Measurements from ENCODE around the gene RAMP1. TPM values are rescaled to one million over a fixed set of nuclear protein-coding genes. Genes with fewer than 3 reads are reported as not detected.

The RAMP1 gene
- total and polyA plus RNA-seq, 2 experiments from 2014 or later = 134 to 329 TPM

GRCh38 chr2:237892984-237893595 is 33.7 kb downstream of the RAMP1 start:
- H3K27me3 ChIP-seq = no peaks in the 10 kb centered on the region
- H3K9me2 ChIP-seq (replicated peaks; ENCODE audit: insufficient read depth) = no peaks in the 10 kb centered on the region
- H3K79me2 ChIP-seq = no peaks in the 10 kb centered on the region
- no peak for DNase-seq (ENCODE audit: low spot score)
- no peak overlapping the region for H2AFZ ChIP-seq
- H3K4me2 ChIP-seq = no peak overlapping the region
- H3K27ac ChIP-seq = no peak overlapping the region
- no peaks in the 10 kb centered on the region for H3K36me3 ChIP-seq (replicated peaks; ENCODE audit: insufficient read depth, low read depth)
- peaks cover 5% of the 10 kb centered on the region for H3K4me1 ChIP-seq (ENCODE audit: insufficient read depth)
- H4K20me1 ChIP-seq (ENCODE audit: insufficient read depth, poor library complexity, severe bottlenecking) = no peaks in the 10 kb centered on the region
- no peaks in the 10 kb centered on the region for H3K9me3 ChIP-seq (ENCODE audit: low read depth)
- no peak overlapping the region for H3K4me3 ChIP-seq
- TF ChIP-seq EZH2phosphoT487 (IDR thresholded peaks at IDR 0.05; ENCODE audit: low read depth, severe bottlenecking, unreplicated experiment) = no peak
- 74% methylated on average over 9 of the region's 9 CpGs for WGBS (ENCODE audit: low lambda C conversion rate, missing lambda C conversion rate)

- H2AFZ ChIP-seq = no peak overlapping the region
- H3K4me2 ChIP-seq = no peak overlapping the region
- WGBS (ENCODE audit: low lambda C conversion rate, missing lambda C conversion rate) = 96% methylated on average over 11 of the region's 15 CpGs
- no peaks in the 10 kb centered on the region for H4K20me1 ChIP-seq (ENCODE audit: insufficient read depth, poor library complexity, severe bottlenecking)
- DNase-seq (ENCODE audit: low spot score) = no peak
- H3K4me3 ChIP-seq = no peak overlapping the region
- no peaks in the 10 kb centered on the region for H3K27me3 ChIP-seq
- peaks cover 5% of the 10 kb centered on the region for H3K4me1 ChIP-seq (ENCODE audit: insufficient read depth)
- no peaks in the 10 kb centered on the region for H3K9me3 ChIP-seq (ENCODE audit: low read depth)
- no peaks in the 10 kb centered on the region for H3K9me2 ChIP-seq (replicated peaks; ENCODE audit: insufficient read depth)
- no peak for TF ChIP-seq CTCF (IDR thresholded peaks at IDR 0.05; ENCODE audit: poor library complexity)
- no peak for TF ChIP-seq EZH2phosphoT487 (IDR thresholded peaks at IDR 0.05; ENCODE audit: low read depth, severe bottlenecking, unreplicated experiment)
- TF ChIP-seq EZH2 (IDR thresholded peaks at IDR 0.05; ENCODE audit: borderline replicate concordance) = no peak
- no peaks in the 10 kb centered on the region for H3K79me2 ChIP-seq
- no peaks in the 10 kb centered on the region for H3K36me3 ChIP-seq (replicated peaks; ENCODE audit: insufficient read depth, low read depth)
- no peak overlapping the region for H3K27ac ChIP-seq
Measured at GRCh38 chr2:237894396-237894979, 35.1 kb downstream of the RAMP1 start.

- Histone ChIP-seq H3K36me3 (replicated peaks; ENCODE audit: insufficient read depth, low read depth) (no peaks in the 10 kb centered on the region), H3K4me3 (no peak overlapping the region), H3K27ac (no peak overlapping the region), H3K79me2 (no peaks in the 10 kb centered on the region), H3K4me2 (no peak overlapping the region), H2AFZ (no peak overlapping the region), H4K20me1 (ENCODE audit: insufficient read depth, poor library complexity, severe bottlenecking) (no peaks in the 10 kb centered on the region), H3K4me1 (ENCODE audit: insufficient read depth) (peaks cover 5% of the 10 kb centered on the region), H3K9me2 (replicated peaks; ENCODE audit: insufficient read depth) (no peaks in the 10 kb centered on the region), H3K27me3 (no peaks in the 10 kb centered on the region), H3K9me3 (ENCODE audit: low read depth) (no peaks in the 10 kb centered on the region)
- WGBS (ENCODE audit: low lambda C conversion rate, missing lambda C conversion rate) = 97% methylated on average over 12 of the region's 12 CpGs
- DNase-seq (ENCODE audit: low spot score) = no peak
- TF ChIP-seq CTCF (IDR thresholded peaks at IDR 0.05; ENCODE audit: poor library complexity) = no peak
- TF ChIP-seq EZH2 (IDR thresholded peaks at IDR 0.05; ENCODE audit: borderline replicate concordance) = no peak
- TF ChIP-seq EZH2phosphoT487 (IDR thresholded peaks at IDR 0.05; ENCODE audit: low read depth, severe bottlenecking, unreplicated experiment) = no peak
Measured at GRCh38 chr2:237894986-237895543, 35.6 kb downstream of the RAMP1 start.

Measured in hepatocyte (in vitro differentiated cells).